GM18519 (cell line): ENCODE data around the gene RPP25.
A peak's percentile ranks its signal among the peaks of the same experiment; 100 is the strongest.

Experiments
- ATAC-seq: cut with Tn5 transposase; IDR thresholded peaks from one replicate; pipeline ENCODE4 v1.9.1; 2021; ENCODE audit warnings: mild to moderate bottlenecking, moderate library complexity; ENCODE audit not compliant: unreplicated experiment, low FRiP score

RPP25 gene

DNA sequence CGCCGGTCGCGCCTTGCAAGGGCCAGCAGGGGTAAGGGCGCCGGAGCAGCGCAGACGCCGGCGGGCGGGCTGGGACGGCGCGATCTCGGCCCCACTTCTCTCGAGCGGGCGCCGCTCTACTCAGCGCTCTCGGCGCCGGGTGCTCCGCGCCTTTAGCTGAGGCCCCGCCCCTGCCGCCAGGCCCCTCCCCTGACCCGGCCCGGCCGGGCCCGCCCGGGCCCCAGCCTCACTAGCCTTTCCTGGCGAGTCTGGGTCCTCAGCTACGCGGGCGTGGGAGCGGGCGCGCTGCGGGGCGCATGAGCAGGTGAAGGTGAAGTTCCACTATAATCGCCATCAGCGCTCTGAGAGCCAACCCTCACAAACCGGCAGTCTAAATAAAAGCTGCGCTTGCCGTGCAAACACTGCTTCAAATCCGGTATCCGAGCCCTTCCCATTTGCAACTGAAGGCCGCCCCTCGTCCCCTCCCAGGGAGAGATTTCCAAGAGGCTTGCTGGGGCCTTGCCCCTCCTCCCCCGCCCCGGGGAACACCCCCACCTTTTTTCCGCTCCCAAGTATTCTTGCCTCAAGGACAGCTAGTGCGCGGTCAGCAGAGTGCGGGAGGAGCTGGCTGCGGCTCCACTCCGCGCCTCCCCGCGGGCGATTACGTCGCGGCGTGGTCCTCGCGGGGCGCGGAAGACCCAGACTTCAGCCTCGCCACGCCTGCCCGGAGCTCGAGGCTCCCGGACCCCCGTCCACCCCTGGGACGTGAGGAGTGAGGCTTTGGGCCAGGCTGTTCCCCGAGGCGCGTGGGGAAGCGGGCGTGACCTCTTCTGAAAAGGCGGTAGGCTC is at the start of gene RPP25:
Gene RPP25 (minus strand): TSS at position 125 of the 828 bp plus-strand sequence. CDS start 189 bp downstream, outside the sequence.
- ATAC-seq, result no peak

DNA sequence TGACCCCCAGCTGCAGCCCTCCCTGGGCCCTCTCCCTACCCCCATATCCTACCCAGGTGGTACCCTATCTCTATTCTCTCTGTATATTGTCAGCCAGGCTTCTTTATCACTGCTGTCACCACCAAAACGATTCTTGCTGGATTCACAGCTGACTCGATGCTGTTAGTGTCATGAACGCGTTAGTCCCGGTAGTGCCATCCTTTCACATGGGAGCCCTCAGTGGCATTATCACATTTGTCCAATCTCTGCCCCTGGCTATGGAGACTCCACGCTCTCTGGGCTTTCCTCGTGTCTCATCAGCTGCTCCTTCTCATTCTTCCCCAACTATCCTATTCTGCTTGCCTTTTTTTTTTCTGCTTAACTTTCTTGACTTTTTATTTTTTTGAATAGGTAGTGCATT is 45.8 kb upstream of the RPP25 start:
- ATAC-seq, result no peak

DNA sequence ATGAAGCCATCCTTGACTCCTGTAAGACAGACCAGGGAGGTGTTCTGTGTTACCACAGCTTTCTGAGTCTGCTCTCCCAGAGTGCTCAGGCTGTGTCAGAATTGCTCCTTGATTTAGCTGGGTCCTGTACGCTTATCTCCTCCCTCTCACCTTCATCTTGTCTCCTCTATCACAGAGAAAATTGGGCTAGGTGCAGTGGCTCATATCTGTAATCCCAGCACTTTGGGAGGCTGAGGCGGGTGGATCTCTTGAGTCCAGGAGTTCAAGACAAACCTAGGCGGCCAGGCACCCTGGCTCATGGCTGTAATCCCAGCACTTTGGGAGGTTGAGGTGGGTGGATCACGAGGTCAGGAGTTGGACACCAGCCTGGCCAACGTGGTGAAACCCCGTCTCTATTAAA is 44.7 kb upstream of the RPP25 start:
- ATAC-seq, result no peak

DNA sequence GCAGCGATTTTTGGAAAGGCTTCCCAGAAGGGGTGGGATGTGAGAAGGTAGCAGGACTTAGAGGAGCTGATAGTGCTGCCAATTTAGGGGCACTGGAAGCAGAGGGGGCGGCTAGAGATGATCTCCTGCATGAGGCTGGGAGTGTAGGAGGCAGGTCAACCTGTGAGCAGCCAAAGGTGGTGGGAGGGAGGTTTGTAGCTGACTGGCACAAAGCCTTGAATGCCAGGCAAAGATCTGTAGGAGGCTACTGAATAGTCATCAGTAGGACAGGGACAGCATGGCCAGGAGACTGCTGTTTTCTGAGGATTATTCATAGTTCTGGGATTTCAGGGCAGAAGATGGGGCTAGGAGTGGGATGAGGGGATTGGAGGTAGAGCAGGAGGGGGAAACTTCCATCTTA is 41.0 kb upstream of the RPP25 start:
- ATAC-seq, result no peak

DNA sequence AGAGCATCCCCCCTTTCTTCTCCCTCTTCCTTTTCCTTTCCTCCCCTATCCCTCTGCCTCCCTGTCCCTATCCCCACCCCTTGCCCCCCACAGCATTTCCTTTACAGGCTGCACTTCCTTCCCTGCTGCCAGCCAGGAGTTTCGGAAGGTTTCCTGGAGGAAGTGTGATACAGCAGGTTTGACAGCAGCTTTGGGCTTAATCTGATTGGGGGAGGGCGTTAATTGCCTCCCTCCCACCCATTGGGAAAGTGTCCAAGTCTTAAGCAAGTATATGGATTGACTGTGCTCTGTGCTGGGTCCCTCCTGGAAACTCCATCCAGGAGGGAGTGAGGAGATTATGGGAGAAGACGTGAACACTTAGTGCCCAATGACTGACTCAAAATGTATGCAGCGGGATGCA is 40.6 kb upstream of the RPP25 start:
- ATAC-seq, result no peak

- ATAC-seq, result no peak
These were observed 39.5 kb upstream of the RPP25 start for GRCh38 chr15:74995779-74996765.

- peak; percentile 58 for ATAC-seq
These were observed 38.7 kb upstream of the RPP25 start, which contains the start of gene SCAMP5 for GRCh38 chr15:74995182-74995778. Gene SCAMP5, plus strand, starts transcription at chr15:74995563. Its CDS starts 16,277 bp downstream, at chr15:75011840.

GRCh38 chr15:74994685-74995084 is 38.1 kb upstream of the RPP25 start:
- ATAC-seq, result no peak

GRCh38 chr15:74994236-74994635 is 37.7 kb upstream of the RPP25 start:
- no peak for ATAC-seq

- no peak for ATAC-seq
These were observed 36.0 kb upstream of the RPP25 start for GRCh38 chr15:74992619-74993018.

DNA sequence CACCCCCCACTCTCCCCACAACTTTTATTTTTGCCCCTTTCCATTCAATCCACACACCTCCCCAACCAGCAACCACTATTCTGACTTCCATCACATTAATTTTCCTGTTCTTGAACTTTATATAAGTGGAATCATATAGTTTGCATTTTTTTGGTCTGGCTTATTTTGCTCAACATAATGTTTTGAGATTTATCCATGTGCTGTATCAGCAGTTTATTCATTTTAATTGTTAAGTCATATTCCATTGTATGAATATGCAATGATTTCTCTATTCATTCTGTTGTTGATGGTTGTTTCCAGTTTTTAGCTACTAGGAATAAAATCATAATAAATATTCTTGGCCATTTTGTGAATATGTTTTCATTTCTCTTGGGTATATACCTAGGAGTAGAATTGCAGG is 33.0 kb upstream of the RPP25 start:
- ATAC-seq, result no peak

GRCh38 chr15:74988007-74988800 is 31.6 kb upstream of the RPP25 start:
- no peak for ATAC-seq

DNA sequence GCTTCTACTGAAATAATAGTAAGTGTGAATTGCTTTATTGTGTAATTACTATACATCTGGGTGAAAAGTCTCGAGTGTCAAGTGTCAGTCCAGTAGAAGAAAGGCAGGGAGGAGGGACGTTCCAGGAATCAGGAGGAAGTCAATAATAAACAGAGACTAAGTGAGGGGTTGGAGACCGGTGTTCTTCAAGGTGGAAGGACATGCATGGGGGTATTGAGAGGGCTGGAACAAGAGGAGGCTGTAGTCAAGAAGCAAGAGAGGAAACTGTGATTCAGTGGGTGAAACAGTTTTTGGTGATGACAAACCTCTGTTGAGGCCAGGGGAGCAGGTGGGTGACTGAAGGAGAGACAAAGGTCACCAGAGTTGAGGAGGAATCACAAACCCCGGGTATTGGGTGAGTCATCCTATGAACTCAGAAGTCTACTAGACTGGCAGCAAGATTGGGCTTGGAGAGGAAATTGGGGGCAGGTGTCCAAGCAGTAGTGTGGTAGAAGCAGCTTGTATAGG is 27.2 kb upstream of the RPP25 start:
- ATAC-seq, result no peak

DNA sequence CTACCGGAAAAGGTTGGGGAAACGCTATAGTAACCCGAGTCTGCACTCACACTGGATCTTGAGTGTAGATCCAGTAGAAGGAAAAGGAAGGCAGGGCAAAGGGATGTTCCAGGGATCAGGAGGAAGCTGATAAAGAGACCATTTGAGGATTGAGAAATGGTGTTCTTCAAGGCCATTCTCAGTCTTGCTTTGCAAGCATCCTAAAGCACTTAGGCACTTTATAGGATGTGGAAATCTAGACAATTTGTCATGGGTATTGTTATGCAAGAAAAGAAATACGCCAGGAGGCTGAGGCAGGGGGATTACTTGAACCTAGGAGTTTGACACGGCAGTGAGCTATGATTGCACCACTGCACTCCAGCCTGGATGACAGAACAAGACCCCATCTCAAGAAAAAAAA is 25.6 kb upstream of the RPP25 start:
- ATAC-seq, result no peak

- ATAC-seq, result no peak
These were observed 21.9 kb upstream of the RPP25 start for GRCh38 chr15:74978503-74978902.

DNA sequence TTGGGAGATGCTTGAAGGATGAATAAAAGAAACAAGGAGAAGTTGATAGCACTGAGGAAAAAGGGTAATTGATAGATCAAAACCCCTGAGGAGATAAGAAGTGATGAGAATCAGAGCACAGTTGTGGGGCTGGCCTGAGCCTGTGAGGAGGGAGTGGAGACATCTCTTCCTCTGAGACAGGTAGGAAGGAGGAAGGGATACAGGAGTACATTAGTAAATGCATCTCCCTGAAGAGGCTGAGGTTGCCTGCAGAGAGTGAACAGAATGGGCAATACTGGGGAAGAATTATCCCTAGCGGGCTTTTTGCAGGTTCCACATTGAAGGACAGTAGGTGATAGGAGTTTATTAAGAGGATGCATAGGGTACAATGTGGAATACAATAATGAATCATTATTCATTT is 21.5 kb upstream of the RPP25 start:
- ATAC-seq, result no peak

- no peak for ATAC-seq
These were observed 21.0 kb upstream of the RPP25 start for GRCh38 chr15:74977599-74977998.

GRCh38 chr15:74976159-74976558 is 19.6 kb upstream of the RPP25 start:
- no peak for ATAC-seq

DNA sequence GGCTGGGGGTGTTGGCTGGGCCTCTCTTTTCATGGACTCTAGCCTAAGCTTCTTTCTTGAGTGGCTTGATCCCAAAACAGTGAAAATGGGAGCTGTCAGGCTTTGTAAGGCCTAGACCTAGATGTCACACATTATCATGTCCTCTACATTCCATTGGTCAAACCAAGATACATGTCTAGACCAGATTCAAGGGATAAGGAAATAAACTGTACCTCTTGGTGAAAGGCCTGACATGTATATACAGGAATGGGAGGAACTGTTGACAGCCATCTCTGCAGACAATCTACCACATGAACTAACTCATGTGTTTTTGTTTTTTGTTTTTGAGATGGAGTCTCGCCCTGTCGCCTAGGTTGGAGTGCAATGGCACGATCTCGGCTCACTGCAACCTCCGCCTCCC is 11.1 kb upstream of the RPP25 start:
- no peak for ATAC-seq

DNA sequence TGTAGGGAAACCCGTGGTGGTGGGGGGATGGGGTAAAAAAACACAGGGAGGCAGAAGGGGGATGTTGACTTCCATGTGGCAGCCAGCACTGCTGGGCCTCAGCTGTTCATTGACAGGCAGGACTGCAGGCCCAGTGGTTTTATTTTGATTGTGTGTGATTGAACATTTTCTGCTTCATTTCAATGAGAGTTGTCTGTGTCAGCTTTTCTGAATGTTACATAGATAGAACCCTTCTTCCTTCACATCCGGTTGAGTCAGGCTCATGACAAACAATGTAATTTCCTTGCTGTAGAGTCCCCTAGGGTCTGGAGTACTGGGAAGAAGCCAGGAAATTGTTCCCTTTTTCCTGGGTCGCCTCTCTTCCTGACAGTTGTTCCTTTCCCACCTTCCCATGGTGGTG is 8.2 kb upstream of the RPP25 start:
- ATAC-seq, result no peak
